OCI-LY1 (cell line): ENCODE results near the gene ZNF846.
"Not testable (repeated sequence)": the region's sequence is repeated elsewhere in the genome, so short reads cannot be mapped to it uniquely, and the experiment has no call there.

Experiments
- EZH2 ChIP-seq: fragments of 200-600 bp; sonication (generic), shearing (Covaris generic); IDR thresholded peaks from 2 replicates; pipeline ENCODE4 v1.8.0; 2017; ENCODE audit warnings: borderline replicate concordance, mixed run types, mild to moderate bottlenecking, antibody characterized with exemption, low read length, moderate library complexity, mixed read lengths
- TF ChIP-seq, protein P1 (sequence below): fragments of 200-600 bp; sonication (generic), shearing (Covaris generic); IDR thresholded peaks from 2 replicates; pipeline ENCODE4 v1.5.1; 2017; ENCODE audit warnings: mild to moderate bottlenecking, antibody characterized with exemption, low read length, moderate library complexity, mixed read lengths

DNA sequence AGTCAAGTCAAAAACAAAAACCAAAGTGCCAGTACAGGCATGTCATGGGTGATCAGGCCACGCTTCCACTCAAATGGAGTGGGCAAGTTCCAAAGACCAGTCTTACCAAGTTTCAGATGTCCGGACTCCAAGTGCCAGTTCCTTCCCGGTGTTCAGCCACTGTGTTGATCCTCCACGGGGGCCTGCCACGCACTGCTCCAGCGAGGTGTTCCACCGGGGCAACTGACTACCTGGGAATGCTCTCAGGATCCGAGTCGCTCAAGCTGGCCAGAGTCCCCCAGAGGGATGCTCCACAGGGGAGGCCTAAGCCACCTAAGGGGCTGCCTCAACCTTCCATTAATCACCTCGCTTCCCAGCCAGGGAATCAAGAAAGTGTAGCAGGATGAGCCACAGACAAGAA lies 38.5 kb downstream of the ZNF846 start:
- TF ChIP-seq EZH2, result not testable (repeated sequence)
- TF ChIP-seq, protein P1, sequence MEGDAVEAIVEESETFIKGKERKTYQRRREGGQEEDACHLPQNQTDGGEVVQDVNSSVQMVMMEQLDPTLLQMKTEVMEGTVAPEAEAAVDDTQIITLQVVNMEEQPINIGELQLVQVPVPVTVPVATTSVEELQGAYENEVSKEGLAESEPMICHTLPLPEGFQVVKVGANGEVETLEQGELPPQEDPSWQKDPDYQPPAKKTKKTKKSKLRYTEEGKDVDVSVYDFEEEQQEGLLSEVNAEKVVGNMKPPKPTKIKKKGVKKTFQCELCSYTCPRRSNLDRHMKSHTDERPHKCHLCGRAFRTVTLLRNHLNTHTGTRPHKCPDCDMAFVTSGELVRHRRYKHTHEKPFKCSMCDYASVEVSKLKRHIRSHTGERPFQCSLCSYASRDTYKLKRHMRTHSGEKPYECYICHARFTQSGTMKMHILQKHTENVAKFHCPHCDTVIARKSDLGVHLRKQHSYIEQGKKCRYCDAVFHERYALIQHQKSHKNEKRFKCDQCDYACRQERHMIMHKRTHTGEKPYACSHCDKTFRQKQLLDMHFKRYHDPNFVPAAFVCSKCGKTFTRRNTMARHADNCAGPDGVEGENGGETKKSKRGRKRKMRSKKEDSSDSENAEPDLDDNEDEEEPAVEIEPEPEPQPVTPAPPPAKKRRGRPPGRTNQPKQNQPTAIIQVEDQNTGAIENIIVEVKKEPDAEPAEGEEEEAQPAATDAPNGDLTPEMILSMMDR, result not testable (repeated sequence)
